Femur (tissue), 1 donor: ENCODE results near the gene POLD2.
A peak's percentile ranks its signal among the peaks of the same experiment; 100 is the strongest.

Experiments
- DNase-seq: peaks from one replicate; pipeline ENCODE4 v3.0.0-alpha.2; 2017

POLD2 gene

GRCh38 chr7:44112997-44113763, 10.2 kb downstream of the POLD2 start:
- DNase-seq: no peak

DNA sequence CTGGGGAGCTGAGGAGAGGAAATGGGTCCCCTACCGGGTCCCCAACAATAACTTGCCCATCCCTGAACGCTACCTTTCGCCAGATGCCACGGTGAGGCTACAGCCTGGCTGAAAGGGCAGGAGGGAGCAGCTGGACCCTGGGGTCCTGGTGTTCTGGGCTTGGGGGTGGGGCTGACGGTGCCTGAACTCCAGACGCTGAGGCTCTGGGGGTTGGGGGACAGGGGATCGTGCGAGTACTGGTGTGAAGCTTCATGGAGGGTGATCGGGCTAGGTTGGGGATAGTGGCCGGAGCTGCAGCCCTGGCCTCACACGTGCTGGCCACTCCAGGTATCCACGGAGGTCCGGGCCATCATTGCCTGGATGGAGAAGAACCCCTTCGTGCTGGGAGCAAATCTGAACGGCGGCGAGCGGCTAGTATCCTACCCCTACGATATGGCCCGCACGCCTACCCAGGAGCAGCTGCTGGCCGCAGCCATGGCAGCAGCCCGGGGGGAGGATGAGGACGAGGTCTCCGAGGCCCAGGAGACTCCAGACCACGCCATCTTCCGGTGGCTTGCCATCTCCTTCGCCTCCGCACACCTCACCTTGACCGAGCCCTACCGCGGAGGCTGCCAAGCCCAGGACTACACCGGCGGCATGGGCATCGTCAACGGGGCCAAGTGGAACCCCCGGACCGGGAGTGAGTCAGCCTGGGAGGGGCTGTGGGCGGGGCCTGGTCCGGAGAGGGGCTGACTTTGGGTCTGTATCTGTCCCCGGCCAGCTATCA, 10.9 kb downstream of the POLD2 start:
- no peak for DNase-seq

DNA sequence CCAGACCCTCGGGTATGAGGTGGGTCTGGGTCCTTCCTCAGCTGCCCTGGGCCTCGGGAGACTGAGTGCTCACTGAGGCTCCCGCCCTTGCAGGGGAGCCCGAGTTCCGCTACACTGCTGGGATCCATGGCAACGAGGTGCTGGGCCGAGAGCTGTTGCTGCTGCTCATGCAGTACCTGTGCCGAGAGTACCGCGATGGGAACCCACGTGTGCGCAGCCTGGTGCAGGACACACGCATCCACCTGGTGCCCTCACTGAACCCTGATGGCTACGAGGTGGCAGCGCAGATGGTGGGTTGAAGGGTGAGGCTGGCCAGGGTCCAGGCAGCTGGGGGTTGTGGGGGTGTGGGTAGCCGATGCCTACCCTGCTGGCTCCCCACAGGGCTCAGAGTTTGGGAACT, 11.6 kb downstream of the POLD2 start:
- DNase-seq: no peak

GRCh38 chr7:44110719-44111635, 12.4 kb downstream of the POLD2 start:
- DNase-seq: no peak

GRCh38 chr7:44109991-44110390, 13.4 kb downstream of the POLD2 start:
- DNase-seq: no peak

GRCh38 chr7:44108768-44109750, 14.3 kb downstream of the POLD2 start:
- DNase-seq: no peak

- no peak for DNase-seq
Measured at GRCh38 chr7:44107961-44108767, 15.2 kb downstream of the POLD2 start.

GRCh38 chr7:44107116-44107960, 16.0 kb downstream of the POLD2 start:
- no peak for DNase-seq

GRCh38 chr7:44106311-44107065, 16.9 kb downstream of the POLD2 start:
- DNase-seq: no peak

DNA sequence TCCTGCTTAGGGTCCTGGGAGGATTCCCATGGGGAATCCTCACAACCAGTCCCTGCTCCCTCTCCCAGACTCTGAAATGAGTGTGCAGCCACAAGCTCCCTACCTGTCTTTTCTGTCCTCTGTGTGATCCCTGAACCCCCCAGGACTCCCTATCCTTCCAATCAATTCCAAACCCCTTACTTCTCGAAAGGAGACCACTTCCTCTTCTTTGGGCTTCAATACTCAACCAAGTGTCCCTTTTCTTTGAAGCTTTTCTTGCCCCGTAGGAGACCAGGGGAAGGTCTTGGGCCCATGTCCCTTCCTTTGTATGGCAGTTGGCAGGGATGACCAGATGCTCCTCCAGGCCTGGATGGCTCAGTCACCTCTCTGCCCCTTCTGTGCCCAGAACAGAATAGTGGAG, 17.5 kb downstream of the POLD2 start:
- DNase-seq: no peak

- DNase-seq: no peak
Measured at GRCh38 chr7:44104860-44105771, 18.2 kb downstream of the POLD2 start.

- DNase-seq: peak; percentile 78
Measured at GRCh38 chr7:44103923-44104859, 19.2 kb downstream of the POLD2 start, which contains the start of gene AEBP1. AEBP1 (plus strand) TSS chr7:44104345; CDS start chr7:44104666, 321 bp downstream.

DNA sequence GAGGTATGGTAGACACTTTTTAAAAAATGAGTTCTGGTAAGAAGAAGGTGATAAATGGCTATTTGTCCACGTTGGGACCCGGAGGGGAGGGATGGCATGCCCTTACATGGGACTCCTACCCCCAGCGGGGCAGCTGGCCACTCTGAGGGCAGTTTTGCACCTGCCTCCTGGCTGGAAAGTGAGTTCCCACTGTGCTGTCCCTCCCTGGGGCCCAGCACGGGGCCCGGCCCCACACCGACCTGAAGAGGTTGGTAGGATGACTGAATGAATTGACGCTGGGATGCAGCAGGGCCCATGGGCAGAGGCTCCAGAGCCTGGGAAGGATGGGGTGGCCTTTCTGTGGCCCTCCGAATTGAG, 19.8 kb downstream of the POLD2 start:
- no peak for DNase-seq

- DNase-seq: no peak
Measured at GRCh38 chr7:44102846-44103565, 20.3 kb downstream of the POLD2 start.

- DNase-seq: no peak
Measured at GRCh38 chr7:44101966-44102845, 21.1 kb downstream of the POLD2 start.
